HG03280 (cell line): ENCODE data around the gene LRRC2.
"Not testable (repeated sequence)": the region's sequence is repeated elsewhere in the genome, so short reads cannot be mapped to it uniquely, and the experiment has no call there.

Experiments
- ATAC-seq: cut with Tn5 transposase; IDR thresholded peaks from one replicate; pipeline ENCODE4 v1.9.1; 2021; ENCODE audit warnings: mild to moderate bottlenecking, moderate library complexity; ENCODE audit not compliant: unreplicated experiment

LRRC2 gene

DNA sequence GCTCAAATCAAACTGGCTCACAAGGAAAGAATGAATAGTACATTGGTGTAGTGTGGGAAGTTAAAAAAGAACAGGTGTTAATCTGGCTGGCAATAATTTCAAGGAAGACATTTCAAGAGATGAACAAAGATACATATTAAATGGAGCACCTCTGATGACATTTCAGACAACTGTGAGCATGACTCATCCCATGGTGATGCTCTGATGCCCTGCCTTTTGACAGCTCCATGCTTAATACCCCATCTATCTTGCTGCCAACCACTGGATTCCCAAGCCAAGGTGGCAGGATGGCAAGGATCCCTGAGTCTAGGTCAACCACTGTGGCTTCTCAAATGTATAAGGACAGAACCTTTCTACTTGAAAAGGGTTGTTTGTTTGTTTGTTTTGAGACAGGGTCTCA lies 29.3 kb downstream of the LRRC2 start:
- no peak for ATAC-seq

DNA sequence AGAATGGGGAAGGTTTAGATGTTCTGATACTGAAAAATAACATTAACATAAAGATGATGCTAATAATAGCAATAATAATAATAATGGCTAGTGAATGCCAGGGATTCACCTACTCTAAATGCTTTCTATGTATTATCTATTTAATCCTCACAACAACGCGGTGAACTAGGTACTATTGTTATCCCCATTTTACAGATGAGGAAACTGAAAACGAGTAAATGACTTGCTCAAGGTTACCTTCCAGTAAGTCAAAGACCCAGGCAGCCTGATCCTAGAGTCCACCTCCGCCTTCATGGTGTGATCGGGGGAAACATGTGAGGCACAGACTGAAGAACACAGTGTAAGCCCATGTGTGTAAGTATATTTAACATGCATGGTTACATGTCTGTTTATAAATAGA lies 30.4 kb downstream of the LRRC2 start:
- ATAC-seq, result no peak

DNA sequence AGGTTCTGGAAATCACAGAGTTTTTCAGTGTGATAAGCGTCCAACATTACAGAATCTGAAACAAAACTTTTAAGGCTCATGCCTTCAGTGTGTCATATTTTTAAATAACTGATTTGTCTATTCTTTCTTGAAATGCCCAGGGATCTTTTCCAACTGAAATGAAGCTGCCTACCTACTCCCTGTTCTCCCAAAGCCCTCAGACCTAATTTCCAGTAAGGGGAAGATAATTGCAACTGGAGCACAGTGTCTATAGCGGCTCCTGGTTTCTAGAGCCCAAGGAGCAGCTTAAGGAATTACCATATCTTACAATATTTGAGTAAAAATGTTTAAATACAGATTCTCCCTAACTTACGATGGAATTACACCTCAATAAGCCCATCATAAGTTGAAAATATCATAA lies 33.0 kb downstream of the LRRC2 start:
- ATAC-seq, result no peak

DNA sequence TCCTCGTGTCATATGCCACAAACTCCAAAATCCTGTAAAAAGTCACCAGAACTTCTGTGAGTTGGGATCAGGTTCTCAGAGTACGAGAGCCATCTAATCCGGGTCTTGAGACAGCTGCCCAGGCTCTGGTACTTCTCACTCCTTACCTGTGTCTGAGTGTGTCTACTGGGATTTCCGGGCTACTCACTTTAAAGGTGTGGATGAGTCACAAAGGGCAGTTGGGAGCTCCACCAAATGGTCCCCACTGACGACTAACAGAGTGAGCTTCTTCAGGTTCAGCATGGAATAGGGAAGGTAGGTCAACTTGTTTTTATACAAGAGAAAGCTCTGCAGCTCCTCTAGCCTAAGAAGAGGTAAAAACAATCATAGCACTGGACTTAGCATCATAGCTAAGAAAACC lies 38.9 kb downstream of the LRRC2 start:
- ATAC-seq, result no peak

DNA sequence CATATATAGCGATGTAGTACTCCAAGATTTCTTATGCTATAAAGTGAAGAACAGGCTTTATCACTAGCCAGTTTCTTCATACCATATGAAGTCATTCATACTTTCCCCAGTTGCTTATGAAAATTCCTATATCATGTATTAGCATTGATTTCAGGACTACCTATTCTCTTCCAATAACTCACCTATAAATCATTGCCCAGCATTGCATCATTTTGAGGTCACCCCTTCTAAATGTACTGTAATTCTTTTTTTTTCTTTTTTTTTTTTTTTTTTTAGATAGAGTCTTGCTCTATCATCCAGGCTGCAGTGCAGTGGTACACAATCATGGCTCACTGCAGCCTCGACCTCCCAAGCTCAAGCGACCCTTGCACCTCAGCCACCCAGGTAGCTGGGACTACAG lies 41.3 kb downstream of the LRRC2 start:
- no peak for ATAC-seq

DNA sequence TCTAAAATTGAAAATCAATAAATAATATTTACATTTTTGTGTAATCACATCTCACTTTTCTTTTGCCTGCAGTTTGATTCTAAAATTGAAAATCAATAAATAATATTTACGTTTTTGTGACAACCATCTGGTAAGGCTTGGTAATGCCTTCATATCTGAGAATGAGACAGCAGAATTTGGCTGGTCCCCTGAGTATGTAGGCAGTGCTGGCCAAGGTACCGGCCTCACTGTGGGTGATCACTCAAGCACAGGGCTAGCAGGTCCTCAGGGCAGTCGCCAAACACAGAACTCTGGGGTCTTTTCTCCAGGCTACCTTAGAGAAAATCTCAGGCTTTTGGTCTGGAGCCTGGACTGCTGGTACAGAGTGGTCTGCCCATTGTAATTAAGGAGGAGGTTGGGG lies 42.1 kb downstream of the LRRC2 start:
- no peak for ATAC-seq

DNA sequence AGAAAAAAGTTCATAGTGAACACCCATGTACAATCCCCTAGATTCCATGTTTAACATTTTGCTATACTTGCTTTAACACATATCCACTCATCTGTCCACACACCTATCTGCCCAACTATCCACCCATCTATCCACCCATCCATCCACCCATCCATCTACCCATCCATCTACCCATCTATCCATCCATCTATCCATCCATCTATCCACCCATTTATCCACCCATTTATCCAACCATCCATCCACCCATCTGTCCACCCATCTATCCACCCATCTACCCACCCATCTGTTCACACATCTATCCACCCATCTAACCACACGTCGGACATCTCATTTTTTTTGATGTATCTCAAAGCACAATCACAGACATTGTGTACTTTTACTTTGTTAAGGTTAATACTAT lies 42.5 kb downstream of the LRRC2 start:
- no peak for ATAC-seq

DNA sequence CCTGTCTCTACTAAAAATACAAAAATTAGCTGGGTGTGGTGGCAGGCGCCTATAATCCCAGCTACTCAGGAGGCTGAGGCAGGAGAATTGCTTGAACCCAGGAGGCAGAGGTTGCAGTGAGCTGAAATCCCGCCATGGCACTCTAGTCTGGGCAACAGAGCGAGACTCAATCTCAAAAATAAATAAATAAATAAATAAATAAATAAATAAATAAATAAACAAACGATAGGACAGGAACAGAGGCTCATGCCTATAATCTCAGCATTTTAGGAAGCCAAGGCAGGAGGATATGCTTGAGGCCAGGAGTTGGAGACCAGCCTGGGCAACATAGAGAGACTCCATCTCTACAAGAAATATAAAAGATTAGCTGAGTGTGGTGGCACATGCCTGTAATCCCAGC lies 43.9 kb downstream of the LRRC2 start:
- not testable (repeated sequence) for ATAC-seq

DNA sequence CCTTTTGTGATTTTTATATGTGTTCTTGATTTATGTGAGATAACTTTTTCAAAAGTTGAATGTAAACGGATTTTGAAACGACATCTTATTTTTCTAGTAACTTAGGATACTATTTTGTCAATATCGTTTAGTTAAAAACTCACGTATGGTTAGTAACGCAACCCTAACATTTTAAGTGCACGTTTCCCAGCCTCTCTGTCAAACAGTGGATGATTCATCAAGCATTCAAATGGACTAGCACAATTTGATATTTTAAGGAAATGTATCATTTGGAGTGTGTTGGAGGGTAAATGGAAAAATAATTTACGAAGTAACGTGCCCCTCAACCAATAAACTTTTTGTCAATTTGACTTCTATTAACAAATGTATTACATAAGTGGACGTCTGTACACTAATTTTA lies 45.0 kb downstream of the LRRC2 start:
- ATAC-seq, result no peak

DNA sequence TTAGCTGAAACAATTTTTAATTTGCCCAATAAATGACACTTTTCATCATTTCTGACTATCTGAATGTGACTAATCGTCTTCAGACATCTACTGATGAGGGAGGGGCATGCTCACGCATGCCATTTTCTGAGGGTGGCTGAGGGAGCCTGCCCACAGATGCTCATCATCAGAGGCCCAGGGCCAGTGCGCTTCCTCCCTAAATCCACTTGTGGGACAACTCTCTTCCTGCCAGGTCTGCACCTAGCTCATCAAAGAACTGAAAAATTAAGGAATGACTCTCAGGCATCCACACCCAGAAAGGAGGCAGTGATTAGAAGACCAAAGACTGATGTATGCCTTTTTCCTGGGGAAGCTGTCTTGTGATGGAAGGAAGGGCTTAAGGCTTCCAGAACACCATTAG lies 45.6 kb downstream of the LRRC2 start:
- no peak for ATAC-seq

DNA sequence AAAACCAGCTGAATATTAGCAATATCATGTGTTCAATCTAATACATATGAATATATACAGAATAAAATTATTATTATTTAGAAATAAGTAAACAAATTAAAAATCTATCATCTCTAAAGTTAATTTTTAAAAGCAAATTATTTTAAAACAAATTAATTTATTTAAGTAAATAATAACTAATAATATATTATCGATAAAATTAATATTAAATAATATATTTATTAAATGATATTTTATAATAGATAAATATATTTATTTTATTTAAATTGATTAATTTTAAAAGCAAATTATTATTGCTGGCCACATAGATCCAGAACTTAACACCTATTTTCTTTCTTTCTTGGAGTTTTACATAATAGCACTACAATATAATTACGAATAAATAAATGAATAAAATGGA lies 46.1 kb downstream of the LRRC2 start:
- ATAC-seq, result no peak

DNA sequence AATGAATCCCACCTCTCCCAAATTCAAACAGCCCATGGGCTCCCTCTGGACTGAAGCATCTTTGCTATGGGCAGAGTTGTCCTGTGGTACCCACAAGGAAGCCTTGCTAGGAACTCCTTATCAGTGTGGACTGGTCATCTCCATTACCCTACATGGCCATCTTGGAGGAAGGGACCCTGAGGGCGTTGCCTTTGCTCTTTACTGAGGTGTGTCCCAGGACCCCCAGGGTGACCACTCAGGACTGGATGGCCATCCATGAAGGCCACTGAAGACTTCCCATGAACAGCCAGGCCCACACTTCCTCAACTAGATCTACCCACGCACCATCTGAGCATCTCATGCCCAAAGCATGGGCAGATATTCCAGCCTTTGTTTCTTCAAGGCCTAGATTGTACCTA lies 48.3 kb downstream of the LRRC2 start:
- ATAC-seq, result no peak

DNA sequence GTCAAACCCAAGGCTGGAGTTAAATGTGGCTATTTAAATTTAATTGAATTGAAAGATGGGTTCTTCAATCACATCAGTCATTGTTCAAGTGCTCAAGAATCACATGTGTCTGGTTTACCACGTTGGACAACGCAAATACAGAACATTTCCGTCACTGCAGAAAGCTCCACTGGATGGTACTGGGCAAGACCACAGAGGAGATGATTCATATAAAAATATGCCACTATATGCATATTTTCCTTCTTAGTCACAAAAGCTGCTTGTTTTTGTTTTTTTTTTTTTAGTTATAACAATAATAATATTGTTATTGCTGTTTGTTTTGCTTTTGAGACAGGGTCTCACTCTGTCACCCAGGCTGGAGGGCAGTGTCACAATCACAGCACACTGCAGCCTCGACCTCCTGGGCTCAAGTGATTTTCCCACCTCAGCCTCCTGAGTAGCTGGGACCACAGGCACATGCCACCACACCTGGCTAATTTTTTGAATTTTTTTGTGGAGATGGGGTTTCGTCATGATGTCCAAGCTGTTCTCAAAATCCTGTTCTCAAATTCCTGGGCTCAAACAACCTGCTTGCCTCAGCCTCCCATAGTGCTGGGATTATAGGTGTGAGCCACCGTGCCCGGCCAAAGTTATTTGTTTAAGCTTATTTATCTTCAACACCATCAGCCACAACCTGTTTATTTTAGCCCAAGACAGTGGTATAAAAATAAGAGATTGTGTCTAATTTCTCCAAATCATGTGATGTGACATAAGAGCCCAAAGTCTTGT lies 48.9 kb downstream of the LRRC2 start:
- ATAC-seq, result no peak

DNA sequence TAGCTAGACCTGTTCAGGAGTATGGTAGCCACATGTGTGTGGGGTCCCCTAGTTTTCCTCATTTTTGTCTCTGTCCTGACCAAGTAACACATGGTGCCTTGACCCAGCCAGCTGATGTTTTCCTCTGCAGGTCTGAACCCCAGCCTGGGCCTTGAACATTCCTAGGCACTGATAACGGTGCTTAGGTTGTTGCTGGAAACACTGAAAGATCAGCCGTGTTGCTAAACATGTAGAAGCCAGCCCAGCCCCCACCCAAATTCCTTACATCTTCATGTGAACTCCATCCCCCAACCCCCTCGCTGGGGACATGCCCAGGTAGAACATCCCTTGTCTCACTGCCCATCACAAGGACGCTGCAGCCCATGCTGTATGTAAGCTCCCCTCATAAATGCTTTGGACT lies 49.6 kb downstream of the LRRC2 start:
- no peak for ATAC-seq

DNA sequence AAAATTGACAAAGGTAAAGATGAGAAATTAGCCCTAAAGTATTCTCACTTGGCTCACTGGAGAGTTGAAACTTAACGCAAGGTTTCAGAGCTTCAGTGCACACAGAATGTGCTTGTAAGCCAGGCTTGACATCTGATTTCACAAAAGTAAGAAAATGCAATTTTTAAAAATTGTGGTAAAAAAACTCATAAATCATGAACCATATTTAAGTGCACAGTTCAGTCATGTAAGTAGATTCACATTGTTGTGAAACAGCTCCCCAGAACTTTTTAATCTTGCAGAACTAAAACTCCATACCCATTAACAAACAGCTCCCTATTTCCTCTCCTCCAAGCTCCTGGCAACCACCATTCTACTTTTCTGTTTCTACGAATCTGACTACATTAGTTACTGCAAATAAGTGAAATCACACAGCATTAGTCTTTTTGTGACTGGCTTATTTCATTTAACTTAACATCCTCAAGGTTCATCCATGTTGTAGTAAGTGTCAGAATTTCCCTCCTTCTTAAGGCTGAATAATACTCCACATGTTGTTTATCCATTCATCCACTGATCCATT lies 53.8 kb downstream of the LRRC2 start:
- no peak for ATAC-seq

DNA sequence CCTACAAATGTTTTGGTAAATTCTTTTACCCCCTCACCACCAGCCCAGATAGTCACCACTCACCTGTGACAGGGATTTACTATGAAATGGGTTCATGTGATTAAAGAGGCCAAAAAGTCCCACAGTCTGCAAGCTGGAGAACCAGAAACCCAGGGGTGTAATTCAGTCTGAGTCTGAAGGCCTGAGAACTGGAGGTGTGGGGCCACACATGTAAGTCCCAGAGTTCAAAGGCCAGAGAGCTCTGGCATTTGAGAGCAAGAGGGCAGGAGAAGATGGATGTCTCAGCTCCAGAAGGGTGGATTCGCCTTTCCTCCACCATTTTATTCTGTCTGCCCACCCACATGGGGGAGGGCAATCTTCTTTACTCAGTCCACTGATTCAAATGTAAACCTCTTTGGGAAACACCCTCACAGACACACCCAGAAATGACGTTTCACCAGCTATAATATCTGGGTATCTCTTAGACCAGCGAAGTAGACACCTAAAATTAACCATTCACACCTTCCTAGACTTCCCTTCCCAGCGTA lies 56.4 kb downstream of the LRRC2 start:
- ATAC-seq, result no peak

DNA sequence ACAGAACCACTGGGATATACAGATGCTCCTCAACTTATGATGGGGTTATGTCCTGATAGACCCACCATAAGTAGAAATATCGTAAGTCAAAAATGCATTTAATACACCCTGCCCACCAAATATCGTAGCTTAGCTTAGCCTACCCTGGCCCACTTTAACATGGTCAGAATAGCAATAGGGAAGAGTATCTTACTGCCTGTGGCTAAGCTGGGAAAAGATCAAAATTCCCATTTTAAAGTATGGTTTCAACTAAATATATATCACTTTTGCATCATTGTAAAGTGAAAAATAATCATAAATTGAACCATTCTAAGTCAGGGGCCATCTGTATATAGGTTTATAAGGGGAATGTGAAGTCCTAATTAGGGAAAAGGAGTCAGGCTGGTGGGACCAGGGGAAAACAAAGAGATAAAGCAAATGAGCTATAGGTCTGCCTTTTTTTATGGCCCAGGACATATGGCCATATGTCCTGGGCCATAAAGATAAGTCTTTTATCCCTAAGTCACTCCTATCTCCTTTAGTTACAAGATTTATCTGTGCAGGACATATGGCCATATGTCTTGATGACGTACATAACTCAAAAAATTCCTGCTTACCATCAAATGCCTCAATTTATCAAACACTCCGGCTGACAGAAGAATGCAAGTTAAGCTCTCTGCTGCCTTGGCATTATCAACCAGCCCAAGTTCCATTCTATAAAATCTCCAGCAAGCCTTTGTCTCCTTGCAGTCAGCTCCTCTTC lies 57.1 kb downstream of the LRRC2 start:
- no peak for ATAC-seq

DNA sequence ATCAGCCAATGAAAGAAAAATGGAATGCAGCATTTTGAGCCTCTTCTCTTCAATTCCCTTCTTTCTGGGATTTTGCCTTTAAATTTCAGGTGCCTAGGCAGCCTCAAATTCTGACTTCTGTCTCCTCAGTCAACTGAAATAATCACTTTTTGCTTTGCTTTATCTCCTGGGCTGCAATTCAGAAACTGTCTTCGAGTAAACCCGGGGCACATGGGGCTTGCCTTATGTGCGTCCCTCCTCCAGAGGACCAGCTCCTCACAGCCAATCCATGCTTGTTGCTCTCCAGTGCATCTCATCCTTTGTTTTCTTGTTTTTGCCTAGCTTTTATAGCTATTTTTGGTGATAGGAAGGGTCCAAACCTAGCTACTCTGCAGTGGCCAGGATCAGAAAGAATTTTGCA lies 59.6 kb downstream of the LRRC2 start:
- ATAC-seq, result no peak

DNA sequence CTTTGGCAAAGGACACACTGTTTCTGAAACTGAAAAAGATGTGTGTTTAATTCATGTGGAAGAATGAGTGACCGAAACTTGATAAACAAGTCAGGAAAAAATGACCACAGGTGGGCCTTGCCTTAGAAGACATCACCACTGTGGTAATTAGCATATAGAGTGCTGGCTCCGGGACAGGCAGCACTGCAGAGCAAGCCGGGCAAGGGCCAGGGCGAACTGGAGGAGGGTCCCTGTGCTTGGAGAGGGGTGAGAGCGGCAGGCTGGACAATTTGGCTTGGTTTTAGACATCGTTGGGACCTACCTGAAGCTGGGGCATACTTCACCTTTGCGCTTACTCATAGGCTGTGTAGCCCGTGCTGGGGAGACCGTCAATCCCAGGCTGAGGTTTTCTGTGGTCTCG lies 60.1 kb downstream of the LRRC2 start:
- ATAC-seq, result no peak

DNA sequence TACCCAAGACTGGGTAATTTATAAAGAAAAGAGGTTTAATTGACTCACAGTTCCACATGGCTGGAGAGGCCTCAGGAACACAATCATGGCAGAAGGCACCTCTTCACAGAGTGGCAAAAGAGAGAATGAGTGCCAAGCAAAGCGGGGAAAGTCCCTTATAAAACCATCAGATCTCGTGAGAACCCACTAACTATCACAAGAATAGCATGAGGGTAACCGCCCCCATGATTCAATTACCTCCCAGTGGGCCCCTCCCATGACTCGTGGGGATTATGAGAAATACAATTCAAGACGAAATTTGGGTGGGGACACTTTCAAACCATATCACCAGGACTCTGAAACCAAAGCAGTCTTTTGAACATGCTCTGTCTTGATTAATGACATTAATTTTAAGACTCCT lies 61.3 kb downstream of the LRRC2 start:
- no peak for ATAC-seq

DNA sequence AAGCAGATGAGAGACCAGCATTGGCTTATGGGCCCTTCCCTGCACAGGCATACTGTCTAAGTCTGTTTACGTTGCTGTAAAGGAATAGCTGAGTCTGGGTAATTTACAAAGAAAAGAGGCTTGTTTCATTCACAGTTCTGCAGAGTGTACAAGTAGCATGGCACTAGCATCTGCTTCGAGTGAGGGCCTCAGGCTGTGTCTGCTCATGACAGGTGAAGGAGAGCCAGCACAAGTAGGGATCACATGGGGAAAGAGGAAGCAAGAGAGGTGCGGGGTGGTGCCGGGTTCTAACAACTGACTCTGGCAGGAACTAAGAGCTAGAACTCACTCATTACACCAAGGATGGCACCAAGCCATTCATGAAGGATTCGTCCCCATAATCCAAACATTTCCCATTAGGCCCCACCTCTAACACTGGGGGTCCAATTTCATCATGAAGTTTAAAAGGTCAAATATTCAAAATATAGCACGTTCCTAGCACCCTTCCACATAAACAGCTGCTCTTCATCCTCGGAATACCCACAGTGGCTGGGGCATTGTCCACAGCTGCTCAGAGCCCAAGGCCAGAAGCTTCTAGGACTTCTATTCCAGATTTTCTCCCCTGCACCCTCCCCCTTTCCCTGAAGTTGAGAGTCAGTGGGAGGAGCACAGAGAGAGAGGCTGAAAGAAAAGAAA lies 62.8 kb downstream of the LRRC2 start:
- ATAC-seq, result no peak

DNA sequence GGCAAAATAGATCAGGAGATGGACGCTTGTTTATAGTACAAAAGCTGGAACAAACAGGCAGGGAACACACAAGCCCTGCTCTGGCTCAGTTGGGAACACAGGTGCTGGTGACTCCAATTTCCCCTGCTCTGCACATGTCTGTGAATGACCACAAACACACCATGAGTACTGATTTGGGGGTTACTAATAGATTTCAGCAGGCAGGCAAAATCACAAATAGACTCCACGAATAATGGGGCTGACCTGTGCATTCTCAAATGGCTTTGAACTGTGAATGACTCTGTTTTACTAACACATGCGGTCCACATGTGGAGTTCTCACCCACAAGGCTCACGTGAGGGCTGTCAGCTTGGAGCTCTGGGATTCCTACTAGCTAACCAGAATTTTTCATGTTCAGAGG lies 64.4 kb downstream of the LRRC2 start:
- ATAC-seq, result no peak
